Stimulated activated CD4-positive, alpha-beta T cell treated with anti-CD3 and anti-CD28 coated beads, Interleukin-1b, Interleukin-23, amount 100 ng/mL, for 48 hours (primary cell): Measurements from ENCODE around the gene NEU2.
"Not testable (repeated sequence)": the region's sequence is repeated elsewhere in the genome, so short reads cannot be mapped to it uniquely, and the experiment has no call there.

Source experiments
- DNase-seq: peaks from one replicate; pipeline ENCODE4 v3.0.0-alpha.2; 2020

Gene NEU2

GRCh38 chr2:233059797-233060500, 27.5 kb downstream of the NEU2 start, which contains the start of gene INPP5D:
TSS of gene INPP5D (plus strand) at chr2:233060342. CDS start at chr2:233060479, 137 bp downstream.
- peak; percentile 71 for DNase-seq

- no peak for DNase-seq
Observed at GRCh38 chr2:233060501-233060979, 28.1 kb downstream of the NEU2 start.

- DNase-seq = no peak
Observed at GRCh38 chr2:233060980-233061590, 28.6 kb downstream of the NEU2 start.

GRCh38 chr2:233061591-233062450, 29.3 kb downstream of the NEU2 start:
- peak; percentile 58 for DNase-seq

- DNase-seq = no peak
Observed at GRCh38 chr2:233062451-233062850, 30.0 kb downstream of the NEU2 start.

- DNase-seq = no peak
Observed at GRCh38 chr2:233062946-233063268, 30.4 kb downstream of the NEU2 start.

GRCh38 chr2:233063269-233063975, 30.9 kb downstream of the NEU2 start:
- no peak for DNase-seq

GRCh38 chr2:233063976-233064411, 31.5 kb downstream of the NEU2 start:
- no peak for DNase-seq

GRCh38 chr2:233064530-233065199, 32.2 kb downstream of the NEU2 start:
- DNase-seq = no peak

- not testable (repeated sequence) for DNase-seq
Observed at GRCh38 chr2:233065200-233065589, 32.7 kb downstream of the NEU2 start.

GRCh38 chr2:233065954-233066470, 33.5 kb downstream of the NEU2 start:
- no peak for DNase-seq

GRCh38 chr2:233068762-233069418, 36.4 kb downstream of the NEU2 start:
- no peak for DNase-seq

- no peak for DNase-seq
Observed at GRCh38 chr2:233072838-233073237, 40.4 kb downstream of the NEU2 start.

GRCh38 chr2:233074106-233074505, 41.6 kb downstream of the NEU2 start:
- DNase-seq = no peak

GRCh38 chr2:233075141-233075965, 42.9 kb downstream of the NEU2 start:
- no peak for DNase-seq

- DNase-seq = no peak
Observed at GRCh38 chr2:233075966-233076339, 43.5 kb downstream of the NEU2 start.

GRCh38 chr2:233076749-233077148, 44.3 kb downstream of the NEU2 start:
- DNase-seq = no peak

- DNase-seq = no peak
Observed at GRCh38 chr2:233079473-233079877, 47.0 kb downstream of the NEU2 start.

- DNase-seq = no peak
Observed at GRCh38 chr2:233079953-233080835, 47.7 kb downstream of the NEU2 start.

GRCh38 chr2:233080836-233081229, 48.4 kb downstream of the NEU2 start:
- no peak for DNase-seq
